Measurements from ENCODE around the gene COL4A6.

Gene COL4A6

DNA sequence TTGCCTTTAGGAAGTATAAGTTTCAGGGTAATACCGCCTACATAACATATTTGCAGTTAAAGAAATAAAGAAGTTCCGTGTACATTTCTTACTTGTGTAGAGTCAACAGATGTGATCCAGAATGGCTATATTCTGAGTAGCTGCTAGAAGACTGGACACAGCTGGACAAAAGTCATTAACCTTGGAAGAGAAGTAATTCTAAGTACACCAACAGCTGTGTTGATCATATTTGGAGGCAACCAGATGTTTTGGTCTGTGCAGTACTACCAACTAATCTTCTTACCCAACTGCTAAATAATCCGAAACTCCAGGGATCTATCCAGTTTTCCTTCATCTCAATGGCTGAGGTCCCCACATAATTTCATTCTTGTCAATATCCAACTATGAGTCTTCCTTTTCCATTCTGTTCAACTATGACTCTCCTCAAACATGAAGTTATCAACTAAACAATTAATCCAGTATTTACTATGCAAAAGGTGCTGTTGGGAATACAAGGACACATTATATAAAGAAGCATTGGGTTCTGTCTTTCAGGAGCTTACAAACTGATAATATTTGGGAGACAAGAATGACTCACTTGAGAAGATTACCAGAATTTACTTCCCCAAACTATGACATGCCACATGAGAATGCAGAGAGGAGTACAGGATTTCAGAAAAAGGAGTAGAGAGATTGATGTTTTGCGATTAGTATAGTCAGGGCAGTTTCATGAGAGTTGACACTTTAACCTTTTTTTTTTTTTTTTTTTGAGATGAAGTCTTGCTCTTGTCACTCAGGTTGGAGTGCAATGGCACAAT is 78.2 kb downstream of the COL4A6 start:
- POLR2A ChIA-PET: no interaction called here
- CTCF ChIA-PET: interaction anchor here (0.6 to 0.7 kb wide), 2 partner anchors 65 to 517 kb away, joined by 3 to 4 read pairs; no protein-coding TSS in a partner anchor

DNA sequence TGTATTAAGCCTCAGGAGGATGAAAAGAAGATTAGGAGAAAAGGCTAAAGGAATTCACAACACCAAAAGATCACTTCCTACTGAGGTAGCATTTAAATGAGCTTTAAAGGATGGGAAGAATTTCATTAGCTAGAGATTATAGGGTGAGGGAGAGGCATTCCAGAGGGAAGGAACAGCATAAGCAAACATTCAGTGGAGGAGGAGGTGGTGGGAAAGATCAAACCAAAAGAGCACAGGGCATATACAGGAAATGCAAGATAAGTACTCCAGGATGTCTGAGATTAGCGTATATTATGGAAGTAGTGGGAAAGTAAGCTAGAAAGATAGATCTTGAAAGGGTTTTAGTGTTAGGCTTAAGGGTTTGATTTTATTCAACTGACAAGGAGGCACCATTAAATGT is 84.8 kb downstream of the COL4A6 start:
- Histone ChIP-seq H3K27ac (ENCODE audit: extremely low read depth, low read depth, low read length) (no peak overlapping the region), H3K4me3 (ENCODE audit: low read depth, low read length) (no peak overlapping the region), H3K4me1 (ENCODE audit: control insufficient read depth, insufficient read depth, low read length) (no peaks in the 10 kb centered on the region), H3K36me3 (ENCODE audit: control insufficient read depth in 2 of 2, insufficient read depth in 1 of 2, low read length in 2 of 2) (no peaks in the 10 kb centered on the region), H3K9me3 (ENCODE audit: control insufficient read depth, insufficient read depth, low read depth, low read length) (no peaks in the 10 kb centered on the region)
- ChIA-PET CTCF (no interaction called here), POLR2A (no interaction called here)
- TF ChIP-seq ZBTB7A (tag by site-specific recombination; IDR thresholded peaks at IDR 0.05; ENCODE audit: low read depth) (no peak), SETDB1 (IDR thresholded peaks at IDR 0.05; ENCODE audit: insufficient read length, low read length) (no peak), ZNF354C (tag by site-specific recombination; IDR thresholded peaks at IDR 0.05; ENCODE audit: borderline replicate concordance, low read depth) (no peak), ZNF510 (tag by site-specific recombination; IDR thresholded peaks at IDR 0.05; ENCODE audit: insufficient replicate concordance) (no peak), ZNF529 (tag by site-specific recombination; IDR thresholded peaks at IDR 0.05; ENCODE audit: insufficient replicate concordance) (no peak), ZNF660 (tag by site-specific recombination; IDR thresholded peaks at IDR 0.05) (no peak), ZNF174 (tag by site-specific recombination; IDR thresholded peaks at IDR 0.05) (no peak), ZXDB (tag by site-specific recombination; IDR thresholded peaks at IDR 0.05) (no peak)
- TF ChIP-seq, protein P1, sequence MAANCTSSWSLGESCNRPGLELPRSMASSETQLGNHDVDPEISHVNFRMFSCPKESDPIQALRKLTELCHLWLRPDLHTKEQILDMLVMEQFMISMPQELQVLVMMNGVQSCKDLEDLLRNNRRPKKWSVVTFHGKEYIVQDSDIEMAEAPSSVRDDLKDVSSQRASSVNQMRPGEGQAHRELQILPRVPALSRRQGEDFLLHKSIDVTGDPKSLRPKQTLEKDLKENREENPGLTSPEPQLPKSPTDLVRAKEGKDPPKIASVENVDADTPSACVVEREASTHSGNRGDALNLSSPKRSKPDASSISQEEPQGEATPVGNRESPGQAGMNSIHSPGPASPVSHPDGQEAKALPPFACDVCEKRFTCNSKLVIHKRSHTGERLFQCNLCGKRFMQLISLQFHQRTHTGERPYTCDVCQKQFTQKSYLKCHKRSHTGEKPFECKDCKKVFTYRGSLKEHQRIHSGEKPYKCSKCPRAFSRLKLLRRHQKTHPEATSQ (tag by site-specific recombination; IDR thresholded peaks at IDR 0.05): no peak
- TF ChIP-seq, protein P2, sequence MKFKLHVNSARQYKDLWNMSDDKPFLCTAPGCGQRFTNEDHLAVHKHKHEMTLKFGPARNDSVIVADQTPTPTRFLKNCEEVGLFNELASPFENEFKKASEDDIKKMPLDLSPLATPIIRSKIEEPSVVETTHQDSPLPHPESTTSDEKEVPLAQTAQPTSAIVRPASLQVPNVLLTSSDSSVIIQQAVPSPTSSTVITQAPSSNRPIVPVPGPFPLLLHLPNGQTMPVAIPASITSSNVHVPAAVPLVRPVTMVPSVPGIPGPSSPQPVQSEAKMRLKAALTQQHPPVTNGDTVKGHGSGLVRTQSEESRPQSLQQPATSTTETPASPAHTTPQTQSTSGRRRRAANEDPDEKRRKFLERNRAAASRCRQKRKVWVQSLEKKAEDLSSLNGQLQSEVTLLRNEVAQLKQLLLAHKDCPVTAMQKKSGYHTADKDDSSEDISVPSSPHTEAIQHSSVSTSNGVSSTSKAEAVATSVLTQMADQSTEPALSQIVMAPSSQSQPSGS (tag by site-specific recombination; IDR thresholded peaks at IDR 0.05; ENCODE audit: low read depth): no peak
- TF ChIP-seq, protein P3, sequence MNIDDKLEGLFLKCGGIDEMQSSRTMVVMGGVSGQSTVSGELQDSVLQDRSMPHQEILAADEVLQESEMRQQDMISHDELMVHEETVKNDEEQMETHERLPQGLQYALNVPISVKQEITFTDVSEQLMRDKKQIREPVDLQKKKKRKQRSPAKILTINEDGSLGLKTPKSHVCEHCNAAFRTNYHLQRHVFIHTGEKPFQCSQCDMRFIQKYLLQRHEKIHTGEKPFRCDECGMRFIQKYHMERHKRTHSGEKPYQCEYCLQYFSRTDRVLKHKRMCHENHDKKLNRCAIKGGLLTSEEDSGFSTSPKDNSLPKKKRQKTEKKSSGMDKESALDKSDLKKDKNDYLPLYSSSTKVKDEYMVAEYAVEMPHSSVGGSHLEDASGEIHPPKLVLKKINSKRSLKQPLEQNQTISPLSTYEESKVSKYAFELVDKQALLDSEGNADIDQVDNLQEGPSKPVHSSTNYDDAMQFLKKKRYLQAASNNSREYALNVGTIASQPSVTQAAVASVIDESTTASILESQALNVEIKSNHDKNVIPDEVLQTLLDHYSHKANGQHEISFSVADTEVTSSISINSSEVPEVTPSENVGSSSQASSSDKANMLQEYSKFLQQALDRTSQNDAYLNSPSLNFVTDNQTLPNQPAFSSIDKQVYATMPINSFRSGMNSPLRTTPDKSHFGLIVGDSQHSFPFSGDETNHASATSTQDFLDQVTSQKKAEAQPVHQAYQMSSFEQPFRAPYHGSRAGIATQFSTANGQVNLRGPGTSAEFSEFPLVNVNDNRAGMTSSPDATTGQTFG (tag by site-specific recombination; IDR thresholded peaks at IDR 0.05; ENCODE audit: borderline replicate concordance): no peak

More for the DNA sequence above, 78.2 kb downstream of the COL4A6 start:
- no peak overlapping the region for H3K27ac ChIP-seq (ENCODE audit: extremely low read depth, low read depth, low read length)
- H3K4me3 ChIP-seq (ENCODE audit: low read depth, low read length): no peak overlapping the region
- no peaks in the 10 kb centered on the region for H3K4me1 ChIP-seq (ENCODE audit: control insufficient read depth, insufficient read depth, low read length)
- TF ChIP-seq YY1 (tag by site-specific recombination; IDR thresholded peaks at IDR 0.05): no peak
- no peak for TF ChIP-seq ZNF548 (tag by site-specific recombination; IDR thresholded peaks at IDR 0.05)
- TF ChIP-seq ZNF324 (tag by site-specific recombination; IDR thresholded peaks at IDR 0.05): no peak
- TF ChIP-seq, protein P4, sequence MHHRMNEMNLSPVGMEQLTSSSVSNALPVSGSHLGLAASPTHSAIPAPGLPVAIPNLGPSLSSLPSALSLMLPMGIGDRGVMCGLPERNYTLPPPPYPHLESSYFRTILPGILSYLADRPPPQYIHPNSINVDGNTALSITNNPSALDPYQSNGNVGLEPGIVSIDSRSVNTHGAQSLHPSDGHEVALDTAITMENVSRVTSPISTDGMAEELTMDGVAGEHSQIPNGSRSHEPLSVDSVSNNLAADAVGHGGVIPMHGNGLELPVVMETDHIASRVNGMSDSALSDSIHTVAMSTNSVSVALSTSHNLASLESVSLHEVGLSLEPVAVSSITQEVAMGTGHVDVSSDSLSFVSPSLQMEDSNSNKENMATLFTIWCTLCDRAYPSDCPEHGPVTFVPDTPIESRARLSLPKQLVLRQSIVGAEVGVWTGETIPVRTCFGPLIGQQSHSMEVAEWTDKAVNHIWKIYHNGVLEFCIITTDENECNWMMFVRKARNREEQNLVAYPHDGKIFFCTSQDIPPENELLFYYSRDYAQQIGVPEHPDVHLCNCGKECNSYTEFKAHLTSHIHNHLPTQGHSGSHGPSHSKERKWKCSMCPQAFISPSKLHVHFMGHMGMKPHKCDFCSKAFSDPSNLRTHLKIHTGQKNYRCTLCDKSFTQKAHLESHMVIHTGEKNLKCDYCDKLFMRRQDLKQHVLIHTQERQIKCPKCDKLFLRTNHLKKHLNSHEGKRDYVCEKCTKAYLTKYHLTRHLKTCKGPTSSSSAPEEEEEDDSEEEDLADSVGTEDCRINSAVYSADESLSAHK (tag by site-specific recombination; IDR thresholded peaks at IDR 0.05): no peak
- TF ChIP-seq, protein P5, sequence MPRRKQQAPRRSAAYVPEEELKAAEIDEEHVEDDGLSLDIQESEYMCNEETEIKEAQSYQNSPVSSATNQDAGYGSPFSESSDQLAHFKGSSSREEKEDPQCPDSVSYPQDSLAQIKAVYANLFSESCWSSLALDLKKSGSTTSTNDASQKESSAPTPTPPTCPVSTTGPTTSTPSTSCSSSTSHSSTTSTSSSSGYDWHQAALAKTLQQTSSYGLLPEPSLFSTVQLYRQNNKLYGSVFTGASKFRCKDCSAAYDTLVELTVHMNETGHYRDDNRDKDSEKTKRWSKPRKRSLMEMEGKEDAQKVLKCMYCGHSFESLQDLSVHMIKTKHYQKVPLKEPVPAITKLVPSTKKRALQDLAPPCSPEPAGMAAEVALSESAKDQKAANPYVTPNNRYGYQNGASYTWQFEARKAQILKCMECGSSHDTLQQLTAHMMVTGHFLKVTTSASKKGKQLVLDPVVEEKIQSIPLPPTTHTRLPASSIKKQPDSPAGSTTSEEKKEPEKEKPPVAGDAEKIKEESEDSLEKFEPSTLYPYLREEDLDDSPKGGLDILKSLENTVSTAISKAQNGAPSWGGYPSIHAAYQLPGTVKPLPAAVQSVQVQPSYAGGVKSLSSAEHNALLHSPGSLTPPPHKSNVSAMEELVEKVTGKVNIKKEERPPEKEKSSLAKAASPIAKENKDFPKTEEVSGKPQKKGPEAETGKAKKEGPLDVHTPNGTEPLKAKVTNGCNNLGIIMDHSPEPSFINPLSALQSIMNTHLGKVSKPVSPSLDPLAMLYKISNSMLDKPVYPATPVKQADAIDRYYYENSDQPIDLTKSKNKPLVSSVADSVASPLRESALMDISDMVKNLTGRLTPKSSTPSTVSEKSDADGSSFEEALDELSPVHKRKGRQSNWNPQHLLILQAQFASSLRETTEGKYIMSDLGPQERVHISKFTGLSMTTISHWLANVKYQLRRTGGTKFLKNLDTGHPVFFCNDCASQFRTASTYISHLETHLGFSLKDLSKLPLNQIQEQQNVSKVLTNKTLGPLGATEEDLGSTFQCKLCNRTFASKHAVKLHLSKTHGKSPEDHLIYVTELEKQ (tag by site-specific recombination; IDR thresholded peaks at IDR 0.05; ENCODE audit: borderline replicate concordance): no peak
- TF ChIP-seq GLI4 (tag by site-specific recombination; IDR thresholded peaks at IDR 0.05): no peak
- no peak for TF ChIP-seq ZNF140 (tag by site-specific recombination; IDR thresholded peaks at IDR 0.05)
- no peak for TF ChIP-seq ZNF2 (tag by site-specific recombination; IDR thresholded peaks at IDR 0.05)
- H3K9me3 ChIP-seq (ENCODE audit: control insufficient read depth, insufficient read depth, low read depth, low read length): no peaks in the 10 kb centered on the region
- H3K36me3 ChIP-seq (ENCODE audit: control insufficient read depth in 2 of 2, insufficient read depth in 1 of 2, low read length in 2 of 2): no peaks in the 10 kb centered on the region
